HepG2 (cell line): Measurements from ENCODE around the gene FOXRED2. TPM values are rescaled to one million over a fixed set of nuclear protein-coding genes. Genes with fewer than 3 reads are reported as not detected.

ENCODE experiments used
- ASH2L ChIP-seq: fragments of 300-600, 200-600 bp; sonication (generic); IDR thresholded peaks from 2 replicates; pipeline ENCODE4 v1.7.0; 2017; ENCODE audit warnings: low read depth, mild to moderate bottlenecking, moderate library complexity, mixed read lengths, low read length; ENCODE audit not compliant: insufficient read length
- ATF7 ChIP-seq, 2 experiments: fragments of 450-650 bp in 1 of 2; sonication (generic) in 1 of 2; formaldehyde crosslinking in 1 of 2; IDR thresholded peaks; 2 replicates each; pipeline versions ENCODE4 v1.4.0 to v1.6.1; 2016 to 2020; ENCODE audit warnings: antibody characterized with exemption in 1 of 2, mild to moderate bottlenecking in 1 of 2, missing genetic modification reagents in 1 of 2
- BRD4 ChIP-seq: sonication (generic); formaldehyde crosslinking; IDR thresholded peaks from 2 replicates; pipeline ENCODE4 v1.4.0; 2020; ENCODE audit warnings: missing genetic modification reagents
- CREM ChIP-seq, 2 experiments: sonication (generic) in 1 of 2; formaldehyde crosslinking in 1 of 2; IDR thresholded peaks; 2 replicates each; pipeline versions ENCODE4 v1.4.0 to v1.6.1; 2016 to 2020; ENCODE audit warnings: antibody characterized with exemption in 1 of 2, mild to moderate bottlenecking in 1 of 2, missing genetic modification reagents in 1 of 2
- DDIT3 ChIP-seq: sonication (generic); formaldehyde crosslinking; IDR thresholded peaks from 2 replicates; pipeline ENCODE4 v1.4.0; 2020; ENCODE audit warnings: mild to moderate bottlenecking, missing genetic modification reagents
- EHMT2 ChIP-seq: fragments of 200-600 bp; sonication (generic); IDR thresholded peaks from 2 replicates; pipeline ENCODE4 v1.7.0; 2017; ENCODE audit warnings: antibody characterized with exemption, low read depth, low read length, borderline replicate concordance
- MED8 ChIP-seq: sonication (generic); formaldehyde crosslinking; IDR thresholded peaks from 2 replicates; pipeline ENCODE4 v1.8.1; 2023; ENCODE audit warnings: mild to moderate bottlenecking, missing genetic modification reagents; ENCODE audit not compliant: insufficient replicate concordance
- MEF2D ChIP-seq: sonication (generic); formaldehyde crosslinking; IDR thresholded peaks from 2 replicates; pipeline ENCODE4 v1.5.1; 2020; ENCODE audit warnings: mild to moderate bottlenecking, missing genetic modification reagents
- NR2F6 ChIP-seq, 2 experiments: IDR thresholded peaks; 2 replicates each; pipeline ENCODE4 v1.6.1; 2016; ENCODE audit warnings: antibody characterized with exemption in 1 of 2, mild to moderate bottlenecking in 1 of 2
- RBFOX2 ChIP-seq: fragments of 200-400 bp; formaldehyde crosslinking; IDR thresholded peaks from 2 replicates; pipeline ENCODE4 v1.6.1; 2017; ENCODE audit warnings: low read depth, mild to moderate bottlenecking, low read length
- TCF7 ChIP-seq: sonication (generic); IDR thresholded peaks from 2 replicates; pipeline ENCODE4 v1.6.1; 2016; ENCODE audit warnings: antibody characterized with exemption, low read depth
- TEF ChIP-seq: sonication (generic); formaldehyde crosslinking; IDR thresholded peaks from 2 replicates; pipeline ENCODE4 v1.5.0; 2020; ENCODE audit warnings: missing genetic modification reagents
- TIGD3 ChIP-seq: sonication (generic); formaldehyde crosslinking; IDR thresholded peaks from 2 replicates; pipeline ENCODE4 v1.5.1; 2020; ENCODE audit warnings: mild to moderate bottlenecking, missing genetic modification reagents, borderline replicate concordance
- TRIM24 ChIP-seq: sonication (generic); formaldehyde crosslinking; IDR thresholded peaks from 2 replicates; pipeline ENCODE4 v1.8.0; 2022; ENCODE audit warnings: mild to moderate bottlenecking, missing genetic modification reagents
- ZNF24 ChIP-seq: fragments of 450-650 bp; IDR thresholded peaks from 2 replicates; pipeline ENCODE4 v1.6.1; 2017; ENCODE audit warnings: antibody characterized with exemption, mild to moderate bottlenecking
- ZNF674 ChIP-seq: sonication (generic); formaldehyde crosslinking; IDR thresholded peaks from 2 replicates; pipeline ENCODE4 v1.5.0; 2020; ENCODE audit warnings: low read depth, mild to moderate bottlenecking, missing genetic modification reagents
- ZNF740 ChIP-seq: sonication (generic); formaldehyde crosslinking; IDR thresholded peaks from 2 replicates; pipeline ENCODE4 v1.4.0; 2020; ENCODE audit warnings: missing genetic modification reagents
- ZUFSP ChIP-seq: sonication (generic); formaldehyde crosslinking; IDR thresholded peaks from 2 replicates; pipeline ENCODE4 v1.9.0; 2021; ENCODE audit warnings: missing genetic modification reagents, mild to moderate bottlenecking, borderline replicate concordance
- polyA plus RNA-seq, 8 experiments: library from polyadenylated mRNA; depleted of rRNA in 3 of 8; stranded (reverse) in 7 of 8; unstranded in 1 of 8; fragments of >200 nt; fragmentation: Illumina TruSeq in 4 of 8; extraction: Trizol in 4 of 8; gene quantifications; 2 replicates each; pipeline versions ENCODE4 v1.2.1 to v1.2.3, GENCODE V29; 2011 to 2016; ENCODE audit warnings: low read depth in 4 of 8, missing spikeins in 1 of 8, mixed read lengths in 1 of 8; ENCODE audit not compliant: insufficient read depth in 1 of 8
- total RNA-seq, 5 experiments: library from RNA; depleted of rRNA; stranded (reverse); fragments of >200 nt; fragmentation: Illumina TruSeq; extraction: Trizol; gene quantifications; 2 replicates each; pipeline ENCODE4 v1.2.3, GENCODE V29; 2016; ENCODE audit warnings: low read depth in 1 of 5

FOXRED2 gene
- total and polyA plus RNA-seq, 2 of the 13 experiments (the other 11 are each of a cell fraction or from before 2014, with no cell fraction given), result 9.3 to 28.1 TPM

- TF ChIP-seq MED8 (CRISPR knock-in tag), result peak; percentile 92
- no peak for TF ChIP-seq TRIM24 (CRISPR knock-in tag)
- TF ChIP-seq ATF7 (IDR thresholded peaks at IDR 0.05), result no peak
- peak; percentile 58 for TF ChIP-seq ATF7 (CRISPR knock-in tag; IDR thresholded peaks at IDR 0.05)
- TF ChIP-seq CREM (IDR thresholded peaks at IDR 0.05), result no peak
- TF ChIP-seq CREM (CRISPR knock-in tag; IDR thresholded peaks at IDR 0.05), result no peak
- peak; percentile 49; the same call in 1 of the 2 replicates for TF ChIP-seq MEF2D
- TF ChIP-seq TEF, result no peak; the same call in 1 of the 2 replicates
- TF ChIP-seq NR2F6 (IDR thresholded peaks at IDR 0.05), result no peak
- no peak for TF ChIP-seq NR2F6 (CRISPR knock-in tag; IDR thresholded peaks at IDR 0.05)
- no peak; the same call in 1 of the 2 replicates for TF ChIP-seq ZNF674 (CRISPR knock-in tag)
- peak; percentile 87; the same call in 1 of the 2 replicates for TF ChIP-seq TIGD3 (CRISPR knock-in tag)
- no peak for TF ChIP-seq DDIT3 (CRISPR knock-in tag)
- TF ChIP-seq ZNF740 (CRISPR knock-in tag), result no peak; the same call in 1 of the 2 replicates
- no peak for TF ChIP-seq EHMT2
- TF ChIP-seq ZUFSP (CRISPR knock-in tag), result no peak
- TF ChIP-seq RBFOX2, result peak; percentile 93
- TF ChIP-seq TCF7, result no peak
- peak; percentile 79 for TF ChIP-seq ASH2L
- no peak for TF ChIP-seq ZNF24
- TF ChIP-seq BRD4, result peak; percentile 75
Measured at GRCh38 chr22:36506637-36507517, at the start of gene FOXRED2 (continued).
